ENCODE measurements around the gene OXCT1.
A peak's percentile ranks its signal among the peaks of the same experiment; 100 is the strongest.

OXCT1 gene

GRCh38 chr5:41809128-41809527, 61.1 kb downstream of the OXCT1 start:
- DNase-seq (ENCODE audit: extremely low read depth, low read depth) = no peak
- TF ChIP-seq CTCF (IDR thresholded peaks at IDR 0.05; ENCODE audit: low read depth, low read length) = no peak

- no peak for TF ChIP-seq CTCF (IDR thresholded peaks at IDR 0.05; ENCODE audit: low read depth, low read length)
- no peak for DNase-seq (ENCODE audit: extremely low read depth, low read depth)
Observed at GRCh38 chr5:41808294-41808693, 61.9 kb downstream of the OXCT1 start.

GRCh38 chr5:41797662-41798061, 72.6 kb downstream of the OXCT1 start:
- no peak for DNase-seq (ENCODE audit: extremely low read depth, low read depth)
- TF ChIP-seq CTCF (IDR thresholded peaks at IDR 0.05; ENCODE audit: low read depth, low read length) = no peak

- no peak for DNase-seq (ENCODE audit: extremely low read depth, low read depth)
- TF ChIP-seq CTCF (IDR thresholded peaks at IDR 0.05; ENCODE audit: low read depth, low read length) = no peak
Observed at GRCh38 chr5:41796061-41796460, 74.2 kb downstream of the OXCT1 start.

GRCh38 chr5:41795125-41795524, 75.1 kb downstream of the OXCT1 start:
- TF ChIP-seq CTCF (IDR thresholded peaks at IDR 0.05; ENCODE audit: low read depth, low read length) = no peak
- DNase-seq (ENCODE audit: extremely low read depth, low read depth) = no peak

GRCh38 chr5:41794471-41794870, 75.8 kb downstream of the OXCT1 start:
- peak; percentile 70 for DNase-seq (ENCODE audit: extremely low read depth, low read depth)
- no peak for TF ChIP-seq CTCF (IDR thresholded peaks at IDR 0.05; ENCODE audit: low read depth, low read length)

GRCh38 chr5:41793141-41793770, 77.0 kb downstream of the OXCT1 start:
- TF ChIP-seq CTCF (IDR thresholded peaks at IDR 0.05; ENCODE audit: low read depth, low read length) = no peak
- DNase-seq (ENCODE audit: extremely low read depth, low read depth) = peak; percentile 63

Measured in AG09319 (cell line).